ENCODE results near the gene GSAP.

GRCh38 chr7:77434570-77435275, 18.6 kb upstream of the GSAP start:
- TF ChIP-seq CTCF (IDR thresholded peaks at IDR 0.05; ENCODE audit: insufficient read depth, low read length, poor library complexity, severe bottlenecking) (no peak), EZH2phosphoT487 (conservative IDR thresholded peaks at IDR 0.05; ENCODE audit: low read length) (no peak)

All from SU-DHL-6 (cell line).